Stimulated activated naive B cell treated with anti-CD40 and anti-IgM and Interleukin-4, amounts not matched to agents 10 μg/mL and 1 μg/mL and 100 μg/mL, for 72 hours (primary cell): Measurements from ENCODE around the gene HEY2.

Source experiments
- ATAC-seq, 2 donors: fragments of 150-1000 bp; cut with Tn5 transposase; replicated peaks; 2 replicates each; pipeline ENCODE4 v1.10.0; 2021; ENCODE audit warnings: moderate library complexity in 1 of 2
- DNase-seq: peaks from one replicate; pipeline ENCODE4 v3.0.0; 2021
- H3K27ac Mint-ChIP-seq: one replicate; pipeline ENCODE4 v1.8.0; 2022; ENCODE audit warnings: mild to moderate bottlenecking, mixed read lengths
- H3K27me3 Mint-ChIP-seq, 2 donors: one replicate each; pipeline ENCODE4 v1.8.0; 2022; ENCODE audit warnings: mixed read lengths in 2 of 2
- H3K36me3 Mint-ChIP-seq, 2 donors: one replicate each; pipeline ENCODE4 v1.8.0; 2022; ENCODE audit warnings: mixed read lengths in 2 of 2, mild to moderate bottlenecking in 1 of 2
- H3K4me1 Mint-ChIP-seq, 2 donors: one replicate each; pipeline ENCODE4 v1.8.0; 2022; ENCODE audit warnings: mixed read lengths in 2 of 2, mild to moderate bottlenecking in 1 of 2
- H3K4me3 Mint-ChIP-seq, 2 donors: one replicate each; pipeline ENCODE4 v1.8.0; 2022; ENCODE audit warnings: mild to moderate bottlenecking in 2 of 2, mixed read lengths in 2 of 2, moderate library complexity in 1 of 2
- H3K9me3 Mint-ChIP-seq, 2 donors: one replicate each; pipeline ENCODE4 v1.8.0; 2022; ENCODE audit warnings: mixed read lengths in 2 of 2, mild to moderate bottlenecking in 1 of 2

Gene HEY2

GRCh38 chr6:125748406-125749172 lies 843 bp upstream of the HEY2 start:
- Mint-ChIP-seq H3K4me1 (peaks cover 18 to 43% of the 10 kb centered on the region in 2 donors), H3K4me3 (peak overlapping the region; percentile 87 to 92), H3K27me3 (peaks cover 26 to 31% of the 10 kb centered on the region in 2 donors), H3K27ac (no peak overlapping the region), H3K36me3 (no peaks in the 10 kb centered on the region), H3K9me3 (no peaks in the 10 kb centered on the region)
- ATAC-seq (peak in 1 of 2 donors; percentile 1), DNase-seq (no peak)

DNA sequence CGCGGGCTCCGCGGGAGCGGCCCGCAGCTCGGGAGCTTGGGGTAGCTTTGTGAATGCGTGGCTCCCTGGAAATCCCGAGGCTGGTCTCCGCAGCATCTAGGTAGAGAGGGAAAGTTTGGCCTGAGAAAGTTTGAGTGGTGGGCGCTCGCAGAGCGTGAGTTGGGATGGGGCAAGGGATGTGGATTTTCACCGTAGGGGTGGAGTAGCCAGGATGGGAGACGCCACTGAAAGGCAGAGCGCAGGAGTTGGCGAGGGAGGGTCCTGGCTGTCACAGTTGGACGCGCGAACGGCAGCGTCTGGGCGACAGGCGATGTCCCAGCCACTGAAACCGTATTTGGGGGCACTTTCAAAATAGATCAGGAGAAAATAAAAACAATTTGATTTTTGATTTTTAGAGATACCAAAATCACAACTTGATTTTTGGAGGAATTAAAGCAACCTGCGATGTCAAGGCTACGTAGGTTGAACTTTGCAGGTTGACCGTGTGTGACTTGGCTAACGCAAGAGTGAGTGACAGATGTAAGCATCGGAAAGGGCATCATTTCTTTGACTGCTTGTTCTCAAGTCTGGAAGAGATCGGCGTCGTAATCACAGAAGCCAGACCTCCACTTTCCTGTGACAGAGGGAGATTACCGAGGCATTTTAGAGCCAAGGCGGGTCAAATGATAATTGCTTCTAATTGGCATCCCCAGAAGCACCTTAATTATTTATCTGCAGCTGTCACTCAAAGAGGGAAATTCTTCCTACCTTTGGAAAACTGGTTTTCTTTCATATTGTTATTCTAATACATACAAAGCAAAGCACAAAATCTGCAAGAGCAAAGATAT lies 646 bp downstream of the HEY2 start:
- Mint-ChIP-seq H3K36me3 (no peaks in the 10 kb centered on the region), H3K4me3 (peak overlapping the region; percentile 87 to 92), H3K9me3 (no peaks in the 10 kb centered on the region), H3K27me3 (peaks cover 26 to 31% of the 10 kb centered on the region in 2 donors), H3K4me1 (peaks cover 18 to 43% of the 10 kb centered on the region in 2 donors), H3K27ac (peak overlapping the region; percentile 56)
- ATAC-seq (no peak), DNase-seq (no peak)

- DNase-seq (no peak), ATAC-seq (no peak)
- Mint-ChIP-seq H3K27ac (no peak overlapping the region), H3K9me3 (no peaks in the 10 kb centered on the region), H3K27me3 (peaks cover 26 to 31% of the 10 kb centered on the region in 2 donors), H3K36me3 (no peaks in the 10 kb centered on the region), H3K4me1 (peaks cover 18 to 43% of the 10 kb centered on the region in 2 donors), H3K4me3 (peak overlapping the region in 1 of 2 donors; percentile 92)
These were observed 1.4 kb downstream of the HEY2 start for GRCh38 chr6:125750692-125751333.

- Mint-ChIP-seq H3K4me3 (no peak overlapping the region), H3K4me1 (peaks cover 17 to 40% of the 10 kb centered on the region in 2 donors), H3K9me3 (no peaks in the 10 kb centered on the region), H3K27ac (no peak overlapping the region), H3K27me3 (peaks cover 21 to 26% of the 10 kb centered on the region in 2 donors), H3K36me3 (no peaks in the 10 kb centered on the region)
- DNase-seq (no peak), ATAC-seq (no peak)
These were observed 2.0 kb downstream of the HEY2 start for GRCh38 chr6:125751334-125751916.

DNA sequence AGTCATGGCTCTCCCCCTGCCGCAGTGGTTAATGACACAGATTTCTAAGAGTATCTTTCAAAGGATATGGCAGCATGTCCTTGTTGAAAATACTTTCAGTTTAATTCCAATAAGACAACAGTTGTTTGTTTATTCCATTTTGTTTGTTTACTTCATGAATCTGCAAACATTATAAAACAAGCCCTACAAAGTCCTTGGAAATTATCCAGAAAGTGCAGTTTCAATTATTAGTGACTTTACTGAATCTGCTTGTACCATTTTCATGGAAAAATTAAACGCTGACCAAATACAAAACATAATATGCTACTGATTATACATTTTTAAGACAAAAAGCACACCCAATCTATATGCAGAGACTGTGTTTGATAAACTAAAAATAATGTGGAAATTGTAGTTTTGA lies 3.3 kb downstream of the HEY2 start:
- H3K4me1 Mint-ChIP-seq, result peaks cover 13 to 32% of the 10 kb centered on the region in 2 donors
- H3K36me3 Mint-ChIP-seq, result no peaks in the 10 kb centered on the region
- DNase-seq, result no peak
- ATAC-seq, result no peak
- no peak overlapping the region for H3K27ac Mint-ChIP-seq
- H3K27me3 Mint-ChIP-seq, result peaks cover 14 to 21% of the 10 kb centered on the region in 2 donors
- H3K4me3 Mint-ChIP-seq, result no peak overlapping the region
- no peaks in the 10 kb centered on the region for H3K9me3 Mint-ChIP-seq

- ATAC-seq (no peak), DNase-seq (no peak)
- H3K27ac Mint-ChIP-seq, result no peak overlapping the region
- H3K4me1 Mint-ChIP-seq, result peaks cover 10 to 28% of the 10 kb centered on the region in 2 donors
- no peak overlapping the region for H3K4me3 Mint-ChIP-seq
- H3K36me3 Mint-ChIP-seq, result no peaks in the 10 kb centered on the region
- H3K27me3 Mint-ChIP-seq, result peaks cover 14 to 21% of the 10 kb centered on the region in 2 donors
- no peaks in the 10 kb centered on the region for H3K9me3 Mint-ChIP-seq
These were observed 3.9 kb downstream of the HEY2 start for GRCh38 chr6:125753218-125753936.

DNA sequence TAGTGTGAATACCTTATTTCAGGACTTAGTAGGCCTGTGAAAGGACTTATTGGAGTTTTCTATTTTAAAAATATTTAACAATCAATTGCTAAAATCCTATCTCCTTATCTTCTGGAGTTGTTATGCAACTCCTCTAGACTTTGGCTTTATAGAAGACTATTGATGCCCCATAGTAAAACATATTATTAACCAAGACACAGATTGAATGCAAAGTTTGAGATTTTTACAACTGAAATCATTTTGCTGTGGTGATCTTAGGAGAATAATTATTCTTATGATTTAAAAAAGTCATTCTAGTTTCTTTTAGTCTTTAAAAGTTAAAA lies 4.5 kb downstream of the HEY2 start:
- Mint-ChIP-seq H3K4me1 (peaks cover 10 to 24% of the 10 kb centered on the region in 2 donors), H3K36me3 (no peaks in the 10 kb centered on the region), H3K4me3 (no peak overlapping the region), H3K27ac (no peak overlapping the region), H3K9me3 (no peaks in the 10 kb centered on the region), H3K27me3 (peaks cover 15 to 22% of the 10 kb centered on the region in 2 donors)
- ATAC-seq (no peak), DNase-seq (no peak)

DNA sequence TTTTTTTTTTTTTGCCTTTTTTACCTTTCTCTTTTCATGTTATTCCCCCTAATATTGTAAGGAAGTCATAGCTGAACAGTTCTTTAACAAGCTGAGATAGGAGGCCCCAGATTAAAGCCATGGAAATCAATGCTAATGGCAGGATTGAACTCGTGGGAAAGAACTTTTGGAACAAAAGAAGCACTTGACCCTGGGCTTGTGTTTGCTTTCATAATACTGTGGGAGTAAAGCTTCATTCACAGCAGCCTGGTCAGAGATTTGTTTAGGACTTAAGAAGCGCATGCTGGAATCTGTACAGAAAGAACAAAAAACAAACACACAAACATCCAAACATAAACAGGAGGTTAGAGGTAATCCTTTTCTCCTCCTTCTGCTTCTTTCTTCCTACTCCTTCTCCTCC lies 5.1 kb downstream of the HEY2 start:
- Mint-ChIP-seq H3K4me3 (no peak overlapping the region), H3K27me3 (peaks cover 21 to 28% of the 10 kb centered on the region in 2 donors)

DNA sequence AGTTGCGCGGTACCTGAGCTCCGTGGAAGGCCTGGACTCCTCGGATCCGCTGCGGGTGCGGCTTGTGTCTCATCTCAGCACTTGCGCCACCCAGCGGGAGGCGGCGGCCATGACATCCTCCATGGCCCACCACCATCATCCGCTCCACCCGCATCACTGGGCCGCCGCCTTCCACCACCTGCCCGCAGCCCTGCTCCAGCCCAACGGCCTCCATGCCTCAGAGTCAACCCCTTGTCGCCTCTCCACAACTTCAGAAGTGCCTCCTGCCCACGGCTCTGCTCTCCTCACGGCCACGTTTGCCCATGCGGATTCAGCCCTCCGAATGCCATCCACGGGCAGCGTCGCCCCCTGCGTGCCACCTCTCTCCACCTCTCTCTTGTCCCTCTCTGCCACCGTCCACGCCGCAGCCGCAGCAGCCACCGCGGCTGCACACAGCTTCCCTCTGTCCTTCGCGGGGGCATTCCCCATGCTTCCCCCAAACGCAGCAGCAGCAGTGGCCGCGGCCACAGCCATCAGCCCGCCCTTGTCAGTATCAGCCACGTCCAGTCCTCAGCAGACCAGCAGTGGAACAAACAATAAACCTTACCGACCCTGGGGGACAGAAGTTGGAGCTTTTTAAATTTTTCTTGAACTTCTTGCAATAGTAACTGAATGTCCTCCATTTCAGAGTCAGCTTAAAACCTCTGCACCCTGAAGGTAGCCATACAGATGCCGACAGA lies 9.9 kb downstream of the HEY2 start:
- H3K4me1 Mint-ChIP-seq, result peaks cover 4 to 14% of the 10 kb centered on the region in 2 donors
- peak overlapping the region; percentile 37 for H3K27ac Mint-ChIP-seq
- peak overlapping the region in 1 of 2 donors; percentile 7 for H3K4me3 Mint-ChIP-seq
- H3K9me3 Mint-ChIP-seq, result no peaks in the 10 kb centered on the region
- no peak for DNase-seq
- H3K27me3 Mint-ChIP-seq, result peaks cover 9 to 14% of the 10 kb centered on the region in 2 donors
- ATAC-seq, result no peak
- peaks cover 0 to 3% of the 10 kb centered on the region in 2 donors for H3K36me3 Mint-ChIP-seq

More for the DNA sequence above, 5.1 kb downstream of the HEY2 start:
- Mint-ChIP-seq H3K9me3 (no peaks in the 10 kb centered on the region), H3K27ac (no peak overlapping the region), H3K36me3 (peaks cover 0 to 3% of the 10 kb centered on the region in 2 donors), H3K4me1 (peaks cover 10 to 28% of the 10 kb centered on the region in 2 donors)
- no peak for DNase-seq
- ATAC-seq, result no peak

DNA sequence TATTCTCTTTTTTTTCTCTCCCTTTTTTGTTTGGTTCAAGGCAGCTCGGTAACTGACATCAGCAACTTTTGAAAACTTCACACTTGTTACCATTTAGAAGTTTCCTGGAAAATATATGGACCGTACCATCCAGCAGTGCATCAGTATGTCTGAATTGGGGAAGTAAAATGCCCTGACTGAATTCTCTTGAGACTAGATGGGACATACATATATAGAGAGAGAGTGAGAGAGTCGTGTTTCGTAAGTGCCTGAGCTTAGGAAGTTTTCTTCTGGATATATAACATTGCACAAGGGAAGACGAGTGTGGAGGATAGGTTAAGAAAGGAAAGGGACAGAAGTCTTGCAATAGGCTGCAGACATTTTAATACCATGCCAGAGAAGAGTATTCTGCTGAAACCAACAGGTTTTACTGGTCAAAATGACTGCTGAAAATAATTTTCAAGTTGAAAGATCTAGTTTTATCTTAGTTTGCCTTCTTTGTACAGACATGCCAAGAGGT lies 10.6 kb downstream of the HEY2 start:
- DNase-seq (no peak), ATAC-seq (no peak)
- Mint-ChIP-seq H3K9me3 (no peaks in the 10 kb centered on the region), H3K4me1 (peaks cover 4 to 14% of the 10 kb centered on the region in 2 donors), H3K27me3 (peaks cover 9 to 14% of the 10 kb centered on the region in 2 donors), H3K36me3 (peaks cover 0 to 3% of the 10 kb centered on the region in 2 donors), H3K4me3 (no peak overlapping the region), H3K27ac (no peak overlapping the region)

GRCh38 chr6:125764121-125764671 lies 14.8 kb downstream of the HEY2 start:
- ATAC-seq (no peak), DNase-seq (no peak)
- Mint-ChIP-seq H3K27me3 (peaks cover 17 to 19% of the 10 kb centered on the region in 2 donors), H3K4me3 (no peak overlapping the region), H3K9me3 (no peaks in the 10 kb centered on the region), H3K4me1 (peaks cover 4 to 11% of the 10 kb centered on the region in 2 donors), H3K27ac (no peak overlapping the region), H3K36me3 (peaks cover 0 to 3% of the 10 kb centered on the region in 2 donors)

GRCh38 chr6:125765944-125766343 lies 16.5 kb downstream of the HEY2 start:
- ATAC-seq, result no peak

GRCh38 chr6:125766641-125767040 lies 17.2 kb downstream of the HEY2 start:
- no peak overlapping the region for H3K4me3 Mint-ChIP-seq
- H3K4me1 Mint-ChIP-seq, result no peaks in the 10 kb centered on the region
- no peaks in the 10 kb centered on the region for H3K9me3 Mint-ChIP-seq
- H3K27ac Mint-ChIP-seq, result no peak overlapping the region
- DNase-seq (no peak), ATAC-seq (no peak)
- peaks cover 7 to 18% of the 10 kb centered on the region in 2 donors for H3K27me3 Mint-ChIP-seq
- no peaks in the 10 kb centered on the region for H3K36me3 Mint-ChIP-seq

More at GRCh38 chr6:125765944-125766343, 16.5 kb downstream of the HEY2 start:
- DNase-seq, result no peak
- Mint-ChIP-seq H3K4me1 (no peaks in the 10 kb centered on the region), H3K27ac (no peak overlapping the region), H3K4me3 (no peak overlapping the region), H3K36me3 (no peaks in the 10 kb centered on the region), H3K27me3 (peaks cover 7 to 18% of the 10 kb centered on the region in 2 donors), H3K9me3 (no peaks in the 10 kb centered on the region)
